Esophagus muscularis mucosa (tissue), 4 donors: Measurements from ENCODE around the gene PHF3. TPM values are rescaled to one million over a fixed set of nuclear protein-coding genes. Genes with fewer than 3 reads are reported as not detected.

Experiments used
- DNase-seq: peaks from one replicate; pipeline ENCODE4 v3.0.0-alpha.2; 2017; ENCODE audit errors: extremely low spot score
- H3K27ac ChIP-seq, 4 donors: fragments of 200-600 bp; sonication (generic); replicated peaks in 1 of 4; 1 replicate in 3 of 4; 2 replicates in 1 of 4; pipeline ENCODE4 v1.5.1; 2016 to 2019; ENCODE audit warnings: mild to moderate bottlenecking in 1 of 4
- H3K27me3 ChIP-seq, 4 donors: fragments of 200-600 bp; sonication (generic); one replicate each; pipeline versions ENCODE4 v1.5.1 to v1.6.0; 2016 to 2019
- H3K36me3 ChIP-seq, 4 donors: fragments of 200-600 bp; sonication (generic); one replicate each; pipeline ENCODE4 v1.5.1; 2016 to 2019
- H3K4me1 ChIP-seq, 4 donors: fragments of 200-600 bp; sonication (generic); one replicate each; pipeline ENCODE4 v1.5.1; 2016 to 2019
- H3K4me3 ChIP-seq, 4 donors: fragments of 200-600 bp; sonication (generic); 1 replicate in 2 of 4; 2 replicates in 2 of 4; pipeline ENCODE4 v1.5.1; 2016 to 2019; ENCODE audit warnings: mild to moderate bottlenecking in 4 of 4, moderate library complexity in 1 of 4
- H3K9me3 ChIP-seq, 4 donors: fragments of 200-600 bp; sonication (generic); 1 replicate in 3 of 4; 2 replicates in 1 of 4; pipeline ENCODE4 v1.5.1; 2016 to 2019
- CTCF ChIP-seq, 3 experiments: fragments of 200-600 bp in 2 of 3; fragments of 450-650 bp in 1 of 3; sonication (generic) in 2 of 3; IDR thresholded peaks; one replicate each; pipeline ENCODE4 v1.5.1; 2017 to 2019; ENCODE audit warnings: antibody characterized with exemption in 3 of 3, mild to moderate bottlenecking in 2 of 3, moderate library complexity in 1 of 3
- EP300 ChIP-seq: sonication (generic); formaldehyde crosslinking; IDR thresholded peaks from one replicate; pipeline ENCODE4 v1.6.1; 2017; ENCODE audit warnings: antibody characterized with exemption
- POLR2A ChIP-seq: fragments of 450-650 bp; IDR thresholded peaks from one replicate; pipeline ENCODE4 v1.6.1; 2017; ENCODE audit warnings: antibody characterized with exemption, moderate library complexity, mild to moderate bottlenecking, low read depth
- POLR2AphosphoS5 ChIP-seq, 2 donors: sonication (generic); formaldehyde crosslinking; IDR thresholded peaks; one replicate each; pipeline ENCODE4 v1.6.1; 2017; ENCODE audit warnings: antibody characterized with exemption in 2 of 2
- WGBS: methylation state at CpG from one replicate; pipeline ENCODE4 v1.1.5; 2018; 5-methylcytosine and 5-hydroxymethylcytosine counted together
- intact Hi-C: fragments of 100-400 bp; cut with DNase I; formaldehyde crosslinking; loops from one replicate; pipeline ENCODE4 v1.15.1; 2023
- total RNA-seq, 4 donors: library from RNA; depleted of rRNA; stranded (reverse); fragments of >200 nt; gene quantifications; one replicate each; pipeline versions ENCODE4 v1.1.0 to v1.2.1, GENCODE V29; 2016

PHF3 gene
- total RNA-seq, 4 donors from 2014 or later, result 55.5 to 73.1 (median 56.6) TPM

- H3K36me3 ChIP-seq, result no peaks in the 10 kb centered on the region
- DNase-seq, result no peak
- no peaks in the 10 kb centered on the region for H3K4me1 ChIP-seq
- no peak overlapping the region for H3K27ac ChIP-seq
- 94% methylated on average over 1 of the region's 1 CpG for WGBS
- TF ChIP-seq POLR2A (no peak), EP300 (no peak), CTCF (IDR thresholded peaks at IDR 0.05) (no peak), POLR2AphosphoS5 (IDR thresholded peaks at IDR 0.05) (no peak)
- intact Hi-C loops, result no loop called here
- no peaks in the 10 kb centered on the region for H3K27me3 ChIP-seq
- H3K9me3 ChIP-seq, result no peaks in the 10 kb centered on the region
- H3K4me3 ChIP-seq, result no peak overlapping the region
Measured at GRCh38 chr6:63609231-63609630, 26.4 kb upstream of the PHF3 start.

- TF ChIP-seq POLR2AphosphoS5 (IDR thresholded peaks at IDR 0.05) (no peak), CTCF (IDR thresholded peaks at IDR 0.05) (no peak), POLR2A (no peak), EP300 (no peak)
- DNase-seq, result no peak
- no peak overlapping the region for H3K27ac ChIP-seq
- no peaks in the 10 kb centered on the region for H3K9me3 ChIP-seq
- no peaks in the 10 kb centered on the region for H3K36me3 ChIP-seq
- 87% methylated on average over 1 of the region's 1 CpG for WGBS
- no peaks in the 10 kb centered on the region for H3K27me3 ChIP-seq
- intact Hi-C loops, result no loop called here
- H3K4me1 ChIP-seq, result no peaks in the 10 kb centered on the region
- no peak overlapping the region for H3K4me3 ChIP-seq
Measured at GRCh38 chr6:63610944-63611343, 24.7 kb upstream of the PHF3 start.

GRCh38 chr6:63611560-63611959 lies 24.0 kb upstream of the PHF3 start:
- 95% methylated on average over 1 of the region's 1 CpG for WGBS

GRCh38 chr6:63615590-63615989 lies 20.0 kb upstream of the PHF3 start:
- WGBS, result 92% methylated on average over 1 of the region's 1 CpG
- no peaks in the 10 kb centered on the region for H3K27me3 ChIP-seq
- H3K36me3 ChIP-seq, result no peaks in the 10 kb centered on the region
- H3K4me3 ChIP-seq, result no peak overlapping the region
- DNase-seq, result no peak
- H3K9me3 ChIP-seq, result no peaks in the 10 kb centered on the region
- H3K27ac ChIP-seq, result no peak overlapping the region
- H3K4me1 ChIP-seq, result no peaks in the 10 kb centered on the region
- intact Hi-C loops, result no loop called here
- TF ChIP-seq POLR2A (no peak), EP300 (no peak), CTCF (IDR thresholded peaks at IDR 0.05) (no peak), POLR2AphosphoS5 (IDR thresholded peaks at IDR 0.05) (no peak)

More at GRCh38 chr6:63611560-63611959, 24.0 kb upstream of the PHF3 start:
- H3K36me3 ChIP-seq, result no peaks in the 10 kb centered on the region
- intact Hi-C loops, result no loop called here
- no peak for DNase-seq
- no peak for TF ChIP-seq EP300
- TF ChIP-seq CTCF (IDR thresholded peaks at IDR 0.05), result no peak
- TF ChIP-seq POLR2AphosphoS5 (IDR thresholded peaks at IDR 0.05), result no peak
- TF ChIP-seq POLR2A, result no peak
- H3K4me3 ChIP-seq, result no peak overlapping the region
- H3K9me3 ChIP-seq, result no peaks in the 10 kb centered on the region
- no peaks in the 10 kb centered on the region for H3K4me1 ChIP-seq
- H3K27me3 ChIP-seq, result no peaks in the 10 kb centered on the region
- no peak overlapping the region for H3K27ac ChIP-seq

GRCh38 chr6:63624091-63624490 lies 11.5 kb upstream of the PHF3 start:
- H3K27ac ChIP-seq, result no peak overlapping the region
- WGBS, result 85% methylated on average over 2 of the region's 2 CpGs
- no peak overlapping the region for H3K4me3 ChIP-seq
- no peaks in the 10 kb centered on the region for H3K27me3 ChIP-seq
- no peaks in the 10 kb centered on the region for H3K4me1 ChIP-seq
- H3K36me3 ChIP-seq, result no peaks in the 10 kb centered on the region
- H3K9me3 ChIP-seq, result no peaks in the 10 kb centered on the region
- no peak for DNase-seq
- intact Hi-C loops, result no loop called here
- no peak for TF ChIP-seq EP300
- TF ChIP-seq POLR2AphosphoS5 (IDR thresholded peaks at IDR 0.05), result no peak
- no peak for TF ChIP-seq CTCF (IDR thresholded peaks at IDR 0.05)
- TF ChIP-seq POLR2A, result no peak
